ENCODE data around the gene AOPEP. TPM values are rescaled to one million over a fixed set of nuclear protein-coding genes. Genes with fewer than 3 reads are reported as not detected.

Gene AOPEP
- total RNA-seq, 1 donor from 2014 or later, result 175 TPM

- DNase-seq, result no peak
- Histone ChIP-seq H3K9me3 (replicated peaks) (no peaks in the 10 kb centered on the region), H3K4me1 (peaks cover 53% of the 10 kb centered on the region), H3K4me3 (no peak overlapping the region), H3K27ac (replicated peaks) (no peak overlapping the region), H3K36me3 (peaks cover 5% of the 10 kb centered on the region), H3K27me3 (ENCODE audit: low read depth) (no peaks in the 10 kb centered on the region)
- intact Hi-C loops (cut with micrococcal nuclease), result no loop called here
- no peak for TF ChIP-seq CTCF (IDR thresholded peaks at IDR 0.05; ENCODE audit: borderline replicate concordance)
These were observed 85.8 kb downstream of the AOPEP start for GRCh38 chr9:94812343-94812742.

- no peaks in the 10 kb centered on the region for H3K9me3 ChIP-seq (replicated peaks)
- no peaks in the 10 kb centered on the region for H3K27me3 ChIP-seq (ENCODE audit: low read depth)
- no peak overlapping the region for H3K27ac ChIP-seq (replicated peaks)
- no peak for DNase-seq
- intact Hi-C loops (cut with micrococcal nuclease), result no loop called here
- no peaks in the 10 kb centered on the region for H3K36me3 ChIP-seq
- H3K4me1 ChIP-seq, result peaks cover 53% of the 10 kb centered on the region
- no peak for TF ChIP-seq CTCF (IDR thresholded peaks at IDR 0.05; ENCODE audit: borderline replicate concordance)
- no peak overlapping the region for H3K4me3 ChIP-seq
These were observed 86.9 kb downstream of the AOPEP start for GRCh38 chr9:94813379-94813778.

- H3K4me3 ChIP-seq, result no peak overlapping the region
- no peak for TF ChIP-seq CTCF (IDR thresholded peaks at IDR 0.05; ENCODE audit: borderline replicate concordance)
- peaks cover 46% of the 10 kb centered on the region for H3K4me1 ChIP-seq
- peak overlapping the region; percentile 54 for H3K27ac ChIP-seq (replicated peaks)
- no peak for DNase-seq
- intact Hi-C loops (cut with micrococcal nuclease), result no loop called here
- H3K36me3 ChIP-seq, result no peaks in the 10 kb centered on the region
- H3K9me3 ChIP-seq (replicated peaks), result no peaks in the 10 kb centered on the region
- H3K27me3 ChIP-seq (ENCODE audit: low read depth), result no peaks in the 10 kb centered on the region
These were observed 91.0 kb downstream of the AOPEP start for GRCh38 chr9:94817291-94818177.

- Histone ChIP-seq H3K9me3 (replicated peaks) (no peaks in the 10 kb centered on the region), H3K4me3 (no peak overlapping the region), H3K27ac (replicated peaks) (peak overlapping the region; percentile 72), H3K27me3 (ENCODE audit: low read depth) (no peaks in the 10 kb centered on the region), H3K36me3 (no peaks in the 10 kb centered on the region), H3K4me1 (peaks cover 45% of the 10 kb centered on the region)
- DNase-seq, result no peak
- intact Hi-C loops (cut with micrococcal nuclease), result no loop called here
- no peak for TF ChIP-seq CTCF (IDR thresholded peaks at IDR 0.05; ENCODE audit: borderline replicate concordance)
These were observed 91.7 kb downstream of the AOPEP start for GRCh38 chr9:94818178-94818541.

GRCh38 chr9:94819161-94819687 lies 92.7 kb downstream of the AOPEP start:
- peak; percentile 40 for DNase-seq
- H3K36me3 ChIP-seq, result no peaks in the 10 kb centered on the region
- no peaks in the 10 kb centered on the region for H3K27me3 ChIP-seq (ENCODE audit: low read depth)
- TF ChIP-seq CTCF (IDR thresholded peaks at IDR 0.05; ENCODE audit: borderline replicate concordance), result no peak
- intact Hi-C loops (cut with micrococcal nuclease), result no loop called here
- peak overlapping the region; percentile 72 for H3K27ac ChIP-seq (replicated peaks)
- no peaks in the 10 kb centered on the region for H3K9me3 ChIP-seq (replicated peaks)
- H3K4me3 ChIP-seq, result no peak overlapping the region
- peaks cover 47% of the 10 kb centered on the region for H3K4me1 ChIP-seq
